ENCODE data around the gene EPHA2. TPM values are rescaled to one million over a fixed set of nuclear protein-coding genes. Genes with fewer than 3 reads are reported as not detected.

EPHA2 gene
- total and polyA plus RNA-seq, 2 experiments from 2014 or later: 7.5 to 51.2 TPM

GRCh38 chr1:16134066-16134801 lies 21.6 kb downstream of the EPHA2 start:
- peaks cover 5% of the 10 kb centered on the region for H3K79me2 ChIP-seq (replicated peaks; ENCODE audit: insufficient read depth)

More at GRCh38 chr1:16134066-16134801, 21.6 kb downstream of the EPHA2 start:
- no peak overlapping the region for H3K4me3 ChIP-seq
- H3K36me3 ChIP-seq (ENCODE audit: insufficient read depth): peaks cover 24% of the 10 kb centered on the region
- no peaks in the 10 kb centered on the region; the same call in 1 of the 2 replicates for H3F3A ChIP-seq (replicated peaks; ENCODE audit: low read depth)
- ATAC-seq (no peak), DNase-seq (ENCODE audit: low spot score) (no peak)
- H4K20me1 ChIP-seq (replicated peaks; ENCODE audit: insufficient read depth): peaks cover 2% of the 10 kb centered on the region; the same call in 1 of the 2 replicates
- no peaks in the 10 kb centered on the region for H3K27me3 ChIP-seq (ENCODE audit: insufficient read depth)
- Mint-ChIP-seq H3K27ac (no peak overlapping the region; the same call in 1 of the 2 replicates), H3K4me3 (no peak overlapping the region), H3K9me3 (no peaks in the 10 kb centered on the region), H3K4me1 (peaks cover under 1% of the 10 kb centered on the region; the same call in 2 of the 3 replicates), H3K36me3 (ENCODE audit: low read depth) (peaks cover 83% of the 10 kb centered on the region), H3K27me3 (ENCODE audit: insufficient read depth, low read depth, poor library complexity) (peaks cover 3% of the 10 kb centered on the region)
- no peak overlapping the region for H3K4me2 ChIP-seq
- no peak for TF ChIP-seq ZNF462 (CRISPR knock-in tag; IDR thresholded peaks at IDR 0.05)
- TF ChIP-seq ETS1 (IDR thresholded peaks at IDR 0.05): no peak
- no peak for TF ChIP-seq REST (IDR thresholded peaks at IDR 0.05; ENCODE audit: unreplicated experiment)
- TF ChIP-seq EZH2 (IDR thresholded peaks at IDR 0.05; ENCODE audit: low read depth, unreplicated experiment): no peak
- no peak for TF ChIP-seq NANOG (IDR thresholded peaks at IDR 0.05; ENCODE audit: borderline replicate concordance)
- TF ChIP-seq, protein P1, sequence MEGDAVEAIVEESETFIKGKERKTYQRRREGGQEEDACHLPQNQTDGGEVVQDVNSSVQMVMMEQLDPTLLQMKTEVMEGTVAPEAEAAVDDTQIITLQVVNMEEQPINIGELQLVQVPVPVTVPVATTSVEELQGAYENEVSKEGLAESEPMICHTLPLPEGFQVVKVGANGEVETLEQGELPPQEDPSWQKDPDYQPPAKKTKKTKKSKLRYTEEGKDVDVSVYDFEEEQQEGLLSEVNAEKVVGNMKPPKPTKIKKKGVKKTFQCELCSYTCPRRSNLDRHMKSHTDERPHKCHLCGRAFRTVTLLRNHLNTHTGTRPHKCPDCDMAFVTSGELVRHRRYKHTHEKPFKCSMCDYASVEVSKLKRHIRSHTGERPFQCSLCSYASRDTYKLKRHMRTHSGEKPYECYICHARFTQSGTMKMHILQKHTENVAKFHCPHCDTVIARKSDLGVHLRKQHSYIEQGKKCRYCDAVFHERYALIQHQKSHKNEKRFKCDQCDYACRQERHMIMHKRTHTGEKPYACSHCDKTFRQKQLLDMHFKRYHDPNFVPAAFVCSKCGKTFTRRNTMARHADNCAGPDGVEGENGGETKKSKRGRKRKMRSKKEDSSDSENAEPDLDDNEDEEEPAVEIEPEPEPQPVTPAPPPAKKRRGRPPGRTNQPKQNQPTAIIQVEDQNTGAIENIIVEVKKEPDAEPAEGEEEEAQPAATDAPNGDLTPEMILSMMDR (conservative IDR thresholded peaks at IDR 0.05; ENCODE audit: low read depth in 2 of 2): no peak
- no peak for TF ChIP-seq CREB1 (CRISPR knock-in tag; IDR thresholded peaks at IDR 0.05; ENCODE audit: low read depth)
- TF ChIP-seq STAT1 (IDR thresholded peaks at IDR 0.05; ENCODE audit: unreplicated experiment): no peak
- no peak for TF ChIP-seq POLR2AphosphoS5 (IDR thresholded peaks at IDR 0.05; ENCODE audit: low read depth)
- TF ChIP-seq JUNB (IDR thresholded peaks at IDR 0.05; ENCODE audit: unreplicated experiment): no peak
- no peaks in the 10 kb centered on the region for H3K9me2 ChIP-seq (ENCODE audit: insufficient read depth)
- no peaks in the 10 kb centered on the region for H3K4me1 ChIP-seq (ENCODE audit: insufficient read depth)
- H2AFZ ChIP-seq: no peak overlapping the region
- no peak overlapping the region; the same call in 1 of the 2 replicates for H3K27ac ChIP-seq (ENCODE audit: low read depth)

Measured in GM23338 (cell line).